Esophagus squamous epithelium (tissue), 4 donors: ENCODE results near the gene SIPA1L2.

ENCODE experiments used
- CTCF ChIP-seq, 6 experiments: fragments of 450-650 bp in 4 of 6; fragments of 200-600 bp in 2 of 6; sonication (generic) in 2 of 6; IDR thresholded peaks; one replicate each; pipeline ENCODE4 v1.5.1; 2016 to 2019; ENCODE audit warnings: antibody characterized with exemption in 6 of 6, mild to moderate bottlenecking in 4 of 6, moderate library complexity in 4 of 6
- POLR2A ChIP-seq, 4 donors: fragments of 450-650 bp; IDR thresholded peaks; one replicate each; pipeline ENCODE4 v1.6.1; 2017; ENCODE audit warnings: antibody characterized with exemption in 4 of 4, mild to moderate bottlenecking in 4 of 4, moderate library complexity in 3 of 4

GRCh38 chr1:232628335-232629249 lies 1.3 kb downstream of the SIPA1L2 start:
- peak in 3 of 6 experiments; percentile 31 to 41 (median 33) for TF ChIP-seq CTCF (IDR thresholded peaks at IDR 0.05)
- TF ChIP-seq POLR2A (IDR thresholded peaks at IDR 0.05), result no peak
